Measurements from ENCODE around the gene GNG12.

DNA sequence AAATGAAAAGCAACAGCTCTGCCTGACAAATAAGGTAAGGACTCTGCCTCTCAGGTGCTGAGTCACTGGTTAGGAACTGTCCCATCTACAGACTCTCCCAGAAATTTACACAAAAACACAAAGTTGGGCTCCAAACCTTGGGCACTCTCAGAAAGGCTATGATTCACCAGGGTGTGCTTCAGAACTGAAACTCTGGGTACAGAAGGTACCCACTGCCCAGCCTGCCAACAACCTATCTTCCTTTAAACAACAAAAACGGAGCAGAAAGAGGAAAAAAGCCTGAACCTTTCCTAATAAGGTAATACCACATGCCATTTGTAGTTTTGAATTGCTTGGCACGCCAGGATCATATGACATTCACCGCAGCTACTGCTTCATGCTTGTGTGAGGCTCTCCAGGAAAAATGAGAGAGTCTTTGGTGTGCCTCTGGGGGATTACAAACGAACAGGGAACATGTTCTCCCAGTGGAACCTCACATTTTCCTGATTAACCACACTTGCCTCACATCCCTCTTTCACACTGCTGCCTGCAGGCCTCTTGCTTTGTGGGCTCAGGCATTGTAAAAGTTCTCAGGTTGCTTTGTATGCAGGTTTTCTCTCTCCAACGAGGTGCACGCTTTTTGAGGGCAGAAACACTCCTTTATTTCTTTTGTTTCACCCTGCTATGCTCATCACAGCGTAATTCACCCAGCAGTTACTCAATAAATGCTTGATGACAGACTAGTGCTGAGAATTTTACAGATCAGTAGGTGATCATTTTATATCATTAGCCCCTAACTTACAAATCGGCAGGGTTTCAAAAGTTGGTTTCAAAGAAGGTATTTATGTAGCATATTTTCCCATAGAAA lies 83.2 kb downstream of the GNG12 start:
- no peak for TF ChIP-seq POLR2A (IDR thresholded peaks at IDR 0.05)
- TF ChIP-seq, protein P1, sequence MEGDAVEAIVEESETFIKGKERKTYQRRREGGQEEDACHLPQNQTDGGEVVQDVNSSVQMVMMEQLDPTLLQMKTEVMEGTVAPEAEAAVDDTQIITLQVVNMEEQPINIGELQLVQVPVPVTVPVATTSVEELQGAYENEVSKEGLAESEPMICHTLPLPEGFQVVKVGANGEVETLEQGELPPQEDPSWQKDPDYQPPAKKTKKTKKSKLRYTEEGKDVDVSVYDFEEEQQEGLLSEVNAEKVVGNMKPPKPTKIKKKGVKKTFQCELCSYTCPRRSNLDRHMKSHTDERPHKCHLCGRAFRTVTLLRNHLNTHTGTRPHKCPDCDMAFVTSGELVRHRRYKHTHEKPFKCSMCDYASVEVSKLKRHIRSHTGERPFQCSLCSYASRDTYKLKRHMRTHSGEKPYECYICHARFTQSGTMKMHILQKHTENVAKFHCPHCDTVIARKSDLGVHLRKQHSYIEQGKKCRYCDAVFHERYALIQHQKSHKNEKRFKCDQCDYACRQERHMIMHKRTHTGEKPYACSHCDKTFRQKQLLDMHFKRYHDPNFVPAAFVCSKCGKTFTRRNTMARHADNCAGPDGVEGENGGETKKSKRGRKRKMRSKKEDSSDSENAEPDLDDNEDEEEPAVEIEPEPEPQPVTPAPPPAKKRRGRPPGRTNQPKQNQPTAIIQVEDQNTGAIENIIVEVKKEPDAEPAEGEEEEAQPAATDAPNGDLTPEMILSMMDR (IDR thresholded peaks at IDR 0.05) = no peak
